Epithelial cell of proximal tubule (primary cell): ENCODE measurements around the gene GRIA2. TPM values are rescaled to one million over a fixed set of nuclear protein-coding genes. Genes with fewer than 3 reads are reported as not detected.

Experiments used
- DNase-seq: peaks from one replicate; pipeline ENCODE4 v3.0.0-alpha.2; 2011; ENCODE audit warnings: low read depth
- H3K4me3 ChIP-seq: 2 replicates; pipeline ENCODE4 v1.5.1; 2011; ENCODE audit warnings: low read depth, mild to moderate bottlenecking, low read length
- CTCF ChIP-seq: conservative IDR thresholded peaks from 2 replicates; pipeline ENCODE4 v1.5.1; 2012; ENCODE audit warnings: low read depth, mild to moderate bottlenecking, low read length
- total RNA-seq: library from RNA; depleted of rRNA; stranded (reverse); fragments of >200 nt; gene quantifications from 2 replicates; pipeline ENCODE4 v1.2.3, GENCODE V29; 2015

GRIA2 gene
- total RNA-seq, 1 donor from 2014 or later: not detected

GRCh38 chr4:157327666-157328065, 107.1 kb downstream of the GRIA2 start:
- no peak overlapping the region for H3K4me3 ChIP-seq
- DNase-seq: no peak
- no peak for TF ChIP-seq CTCF

- no peak for DNase-seq
- H3K4me3 ChIP-seq: no peak overlapping the region
- TF ChIP-seq CTCF: no peak
Observed at GRCh38 chr4:157357887-157358286, 137.4 kb downstream of the GRIA2 start.

- DNase-seq: no peak
- no peak for TF ChIP-seq CTCF
- H3K4me3 ChIP-seq: no peak overlapping the region
Observed at GRCh38 chr4:157358439-157358838, 137.9 kb downstream of the GRIA2 start.

- DNase-seq: no peak
- H3K4me3 ChIP-seq: no peak overlapping the region
- no peak for TF ChIP-seq CTCF
Observed at GRCh38 chr4:157358851-157359250, 138.3 kb downstream of the GRIA2 start.

GRCh38 chr4:157363360-157363759, 142.8 kb downstream of the GRIA2 start:
- no peak for DNase-seq
- no peak overlapping the region for H3K4me3 ChIP-seq
- no peak for TF ChIP-seq CTCF

GRCh38 chr4:157372154-157372553, 151.6 kb downstream of the GRIA2 start:
- TF ChIP-seq CTCF: no peak
- H3K4me3 ChIP-seq: no peak overlapping the region
- DNase-seq: no peak

GRCh38 chr4:157372567-157372966, 152.0 kb downstream of the GRIA2 start:
- no peak for TF ChIP-seq CTCF
- H3K4me3 ChIP-seq: no peak overlapping the region
- no peak for DNase-seq
